ENCODE measurements around the gene DENR.
"Not testable (repeated sequence)": the region's sequence is repeated elsewhere in the genome, so short reads cannot be mapped to it uniquely, and the experiment has no call there.

Gene DENR

DNA sequence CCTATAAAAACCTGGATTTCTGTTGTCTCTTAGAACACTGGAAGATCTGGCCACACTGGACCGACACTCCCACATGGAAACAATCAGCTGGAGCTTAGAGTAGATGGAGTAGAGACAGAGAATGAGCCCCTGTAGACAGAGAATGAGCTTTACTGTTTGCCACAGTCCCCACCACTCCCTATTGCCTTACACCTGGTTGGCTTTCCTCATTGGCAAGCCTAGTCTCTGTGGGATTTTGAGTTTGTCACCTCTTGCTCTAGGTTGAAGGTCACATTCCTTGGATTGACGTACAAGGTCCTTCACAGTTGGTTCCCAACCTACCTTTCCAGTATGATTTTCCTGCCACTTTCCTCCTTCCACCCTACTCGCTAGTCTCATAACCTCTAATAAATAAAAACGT is 20.0 kb upstream of the DENR start:
- TF ChIP-seq, protein P1, sequence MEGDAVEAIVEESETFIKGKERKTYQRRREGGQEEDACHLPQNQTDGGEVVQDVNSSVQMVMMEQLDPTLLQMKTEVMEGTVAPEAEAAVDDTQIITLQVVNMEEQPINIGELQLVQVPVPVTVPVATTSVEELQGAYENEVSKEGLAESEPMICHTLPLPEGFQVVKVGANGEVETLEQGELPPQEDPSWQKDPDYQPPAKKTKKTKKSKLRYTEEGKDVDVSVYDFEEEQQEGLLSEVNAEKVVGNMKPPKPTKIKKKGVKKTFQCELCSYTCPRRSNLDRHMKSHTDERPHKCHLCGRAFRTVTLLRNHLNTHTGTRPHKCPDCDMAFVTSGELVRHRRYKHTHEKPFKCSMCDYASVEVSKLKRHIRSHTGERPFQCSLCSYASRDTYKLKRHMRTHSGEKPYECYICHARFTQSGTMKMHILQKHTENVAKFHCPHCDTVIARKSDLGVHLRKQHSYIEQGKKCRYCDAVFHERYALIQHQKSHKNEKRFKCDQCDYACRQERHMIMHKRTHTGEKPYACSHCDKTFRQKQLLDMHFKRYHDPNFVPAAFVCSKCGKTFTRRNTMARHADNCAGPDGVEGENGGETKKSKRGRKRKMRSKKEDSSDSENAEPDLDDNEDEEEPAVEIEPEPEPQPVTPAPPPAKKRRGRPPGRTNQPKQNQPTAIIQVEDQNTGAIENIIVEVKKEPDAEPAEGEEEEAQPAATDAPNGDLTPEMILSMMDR (conservative IDR thresholded peaks at IDR 0.05; ENCODE audit: low read depth, low read length) = no peak
- no peak for DNase-seq (ENCODE audit: low read depth)
- no peak overlapping the region for H3K4me3 ChIP-seq (ENCODE audit: low read length)

- no peak overlapping the region for H3K4me3 ChIP-seq (ENCODE audit: low read length)
- no peak for DNase-seq (ENCODE audit: low read depth)
- TF ChIP-seq, protein P1 (conservative IDR thresholded peaks at IDR 0.05; ENCODE audit: low read depth, low read length) = no peak
These were observed 14.1 kb upstream of the DENR start for GRCh38 chr12:122738571-122738970.

DNA sequence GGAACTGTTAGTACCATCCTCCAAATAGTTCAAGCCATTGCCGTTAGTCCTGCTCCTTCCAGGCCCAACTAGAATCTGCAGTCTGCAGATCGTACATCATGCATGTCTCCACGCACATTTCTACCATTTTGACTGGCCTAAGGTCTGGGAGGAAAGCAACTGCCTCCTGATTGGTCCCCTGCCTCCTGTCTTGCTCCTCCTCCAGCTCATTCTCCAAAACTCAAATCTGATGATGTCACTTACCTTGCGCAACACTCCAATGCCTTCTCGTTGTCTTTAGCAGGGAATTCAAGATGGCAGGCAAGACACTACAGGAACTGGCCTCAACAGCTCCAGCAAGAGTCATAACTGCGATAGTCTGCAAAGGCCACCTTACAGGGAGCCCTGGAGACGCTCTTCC is 12.3 kb upstream of the DENR start:
- H3K4me3 ChIP-seq (ENCODE audit: low read length) = no peak overlapping the region
- no peak for DNase-seq (ENCODE audit: low read depth)
- TF ChIP-seq, protein P1 (conservative IDR thresholded peaks at IDR 0.05; ENCODE audit: low read depth, low read length) = no peak

GRCh38 chr12:122743895-122744525 is 8.6 kb upstream of the DENR start:
- no peak for DNase-seq (ENCODE audit: low read depth)
- TF ChIP-seq, protein P1 (conservative IDR thresholded peaks at IDR 0.05; ENCODE audit: low read depth, low read length) = no peak

GRCh38 chr12:122747224-122748135 is 5.1 kb upstream of the DENR start:
- no peak for DNase-seq (ENCODE audit: low read depth)
- TF ChIP-seq, protein P1 (conservative IDR thresholded peaks at IDR 0.05; ENCODE audit: low read depth, low read length) = no peak
- no peak overlapping the region for H3K4me3 ChIP-seq (ENCODE audit: low read length)

More at GRCh38 chr12:122743895-122744525, 8.6 kb upstream of the DENR start:
- no peak overlapping the region for H3K4me3 ChIP-seq (ENCODE audit: low read length)

DNA sequence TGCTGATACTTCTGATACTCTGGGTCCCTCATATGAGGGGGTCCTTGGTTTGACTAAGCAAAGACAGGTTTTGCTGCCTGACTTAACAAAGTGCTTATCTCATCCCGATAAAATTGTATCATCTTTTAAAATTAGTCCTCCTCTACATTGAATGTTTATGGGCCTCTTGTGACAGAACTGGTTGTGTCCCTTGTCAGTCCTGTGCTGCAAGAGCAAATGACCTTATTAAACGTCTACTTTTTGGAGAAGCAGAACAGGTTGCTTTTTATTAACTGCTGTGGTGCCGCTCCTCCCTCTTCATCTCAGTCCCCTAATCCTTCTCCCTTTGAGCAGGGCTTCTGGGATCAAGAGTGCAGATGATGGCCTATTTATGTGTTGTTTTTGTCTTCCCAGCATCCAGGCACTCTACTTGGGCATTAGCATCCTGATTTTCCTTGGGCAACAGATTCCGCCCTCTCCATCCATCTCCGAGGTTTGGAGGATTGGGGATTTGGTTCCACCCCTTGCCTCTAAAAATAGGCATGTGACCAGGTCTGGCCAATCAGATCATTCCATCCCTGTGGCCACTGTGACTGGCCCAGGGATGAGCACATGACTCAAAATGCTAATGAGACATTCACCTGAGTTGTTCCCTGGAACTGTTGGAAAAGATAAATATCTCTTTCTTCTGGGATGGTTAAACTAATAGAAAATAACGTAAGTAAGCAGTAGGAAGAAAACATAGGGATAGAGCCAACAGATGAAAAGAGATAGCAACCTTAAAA is 2.9 kb upstream of the DENR start:
- DNase-seq (ENCODE audit: low read depth) = no peak
- H3K4me3 ChIP-seq (ENCODE audit: low read length) = no peak overlapping the region
- TF ChIP-seq, protein P1 (conservative IDR thresholded peaks at IDR 0.05; ENCODE audit: low read depth, low read length) = no peak

DNA sequence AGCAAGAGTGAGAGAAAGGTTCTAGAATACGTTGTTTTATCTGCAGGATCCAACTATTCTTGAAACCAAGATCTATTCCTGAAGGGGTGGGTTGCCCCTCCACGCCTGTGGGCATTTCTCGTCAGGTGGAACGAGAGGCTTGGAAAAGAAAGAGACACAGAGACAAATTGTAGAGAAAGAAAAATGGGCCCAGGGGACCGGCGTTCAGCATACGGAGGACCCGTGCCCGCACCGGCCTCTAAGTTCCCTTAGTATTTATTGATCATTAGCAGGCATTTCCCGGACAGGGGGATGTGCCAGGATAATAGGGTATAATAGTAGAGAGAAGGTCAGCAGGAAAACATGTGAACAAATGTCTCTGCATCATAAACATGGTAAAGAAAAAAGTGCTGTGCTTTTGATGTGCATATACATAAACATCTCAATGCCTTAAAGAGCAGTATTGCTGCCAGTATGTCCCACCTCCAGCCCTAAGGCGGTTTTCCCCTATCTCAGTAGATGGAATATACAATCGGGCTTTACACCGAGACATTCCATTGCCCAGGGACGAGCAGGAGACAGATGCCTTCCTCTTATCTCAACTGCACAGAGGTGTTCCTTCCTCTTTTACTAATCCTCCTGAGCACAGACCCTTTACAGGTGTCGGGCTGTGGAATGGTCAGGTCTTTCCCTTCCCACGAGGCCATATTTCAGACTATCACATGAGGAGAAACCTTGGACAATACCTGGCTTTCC is 1.7 kb upstream of the DENR start:
- DNase-seq (ENCODE audit: low read depth); H3K4me3 ChIP-seq (ENCODE audit: low read length): not testable (repeated sequence)

Measured in retinal pigment epithelial cell (primary cell).